ENCODE results near the gene PRRG1.
"Not testable (repeated sequence)": the region's sequence is repeated elsewhere in the genome, so short reads cannot be mapped to it uniquely, and the experiment has no call there.

The PRRG1 gene

GRCh38 chrX:37380256-37380655, 31.1 kb downstream of the PRRG1 start:
- no peak for DNase-seq

GRCh38 chrX:37380924-37381323, 31.8 kb downstream of the PRRG1 start:
- no peak for DNase-seq

GRCh38 chrX:37383313-37383712, 34.1 kb downstream of the PRRG1 start:
- no peak for DNase-seq

- no peak for DNase-seq
Measured at GRCh38 chrX:37388413-37388812, 39.2 kb downstream of the PRRG1 start.

GRCh38 chrX:37405956-37406355, 56.8 kb downstream of the PRRG1 start:
- DNase-seq = no peak

- no peak for DNase-seq
Measured at GRCh38 chrX:37407736-37408135, 58.6 kb downstream of the PRRG1 start.

GRCh38 chrX:37409278-37409677, 60.1 kb downstream of the PRRG1 start:
- DNase-seq = no peak

- no peak for DNase-seq
Measured at GRCh38 chrX:37420185-37420584, 71.0 kb downstream of the PRRG1 start.

- no peak for DNase-seq
Measured at GRCh38 chrX:37420756-37421155, 71.6 kb downstream of the PRRG1 start.

- no peak for DNase-seq
Measured at GRCh38 chrX:37424000-37424429, 74.9 kb downstream of the PRRG1 start.

- no peak for DNase-seq
Measured at GRCh38 chrX:37425370-37425769, 76.2 kb downstream of the PRRG1 start.

- not testable (repeated sequence) for DNase-seq
Measured at GRCh38 chrX:37428962-37429361, 79.8 kb downstream of the PRRG1 start.

GRCh38 chrX:37434362-37434761, 85.2 kb downstream of the PRRG1 start:
- no peak for DNase-seq

- DNase-seq = no peak
Measured at GRCh38 chrX:37437160-37437559, 88.0 kb downstream of the PRRG1 start.

- DNase-seq = no peak
Measured at GRCh38 chrX:37441377-37441776, 92.2 kb downstream of the PRRG1 start.

- no peak for DNase-seq
Measured at GRCh38 chrX:37445182-37445581, 96.0 kb downstream of the PRRG1 start.

- DNase-seq = no peak
Measured at GRCh38 chrX:37453821-37454220, 104.7 kb downstream of the PRRG1 start.

- DNase-seq = no peak
Measured at GRCh38 chrX:37454537-37455285, 105.5 kb downstream of the PRRG1 start.

GRCh38 chrX:37455381-37455780, 106.2 kb downstream of the PRRG1 start:
- no peak for DNase-seq

- not testable (repeated sequence) for DNase-seq
Measured at GRCh38 chrX:37460285-37460684, 111.1 kb downstream of the PRRG1 start.

- DNase-seq = no peak
Measured at GRCh38 chrX:37462346-37462745, 113.2 kb downstream of the PRRG1 start.

GRCh38 chrX:37468124-37468739, 119.1 kb downstream of the PRRG1 start:
- no peak for DNase-seq

GRCh38 chrX:37470711-37471110, 121.5 kb downstream of the PRRG1 start:
- DNase-seq = no peak

- DNase-seq = no peak
Measured at GRCh38 chrX:37472836-37473235, 123.7 kb downstream of the PRRG1 start.

- no peak for DNase-seq
Measured at GRCh38 chrX:37474478-37474877, 125.3 kb downstream of the PRRG1 start.
